Measurements from ENCODE around the gene LOXHD1. TPM values are rescaled to one million over a fixed set of nuclear protein-coding genes. Genes with fewer than 3 reads are reported as not detected.

LOXHD1 gene
- total RNA-seq, 1 experiment from 2014 or later = 25.5 TPM

DNA sequence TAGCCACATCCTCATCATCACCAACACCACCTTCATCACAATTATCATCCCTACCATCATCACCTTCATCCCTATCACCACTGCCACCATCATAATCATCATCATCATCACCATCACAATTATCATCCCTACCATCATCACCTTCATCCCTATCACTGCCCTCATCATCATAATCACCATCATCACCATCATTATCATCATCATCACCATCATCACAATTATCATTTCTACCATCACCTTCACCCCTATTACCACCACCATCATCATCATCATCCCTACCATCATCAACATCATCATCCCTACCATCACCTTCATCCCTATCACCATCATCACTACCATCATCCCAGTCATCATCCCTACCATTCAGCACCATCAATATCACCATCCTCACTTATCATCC is 140.5 kb downstream of the LOXHD1 start:
- Histone ChIP-seq H3K9me3 (ENCODE audit: low read depth, low read length, poor library complexity, severe bottlenecking) (no peaks in the 10 kb centered on the region), H3K27me3 (replicated peaks; ENCODE audit: insufficient read depth, low read depth, low read length, poor library complexity) (no peaks in the 10 kb centered on the region), H3K4me1 (ENCODE audit: insufficient read depth, low read length, poor library complexity, severe bottlenecking) (no peaks in the 10 kb centered on the region), H3K36me3 (ENCODE audit: insufficient read depth, low read length, poor library complexity, severe bottlenecking) (peaks cover 4% of the 10 kb centered on the region), H3K4me3 (ENCODE audit: low read depth, low read length, poor library complexity, severe bottlenecking) (no peak overlapping the region), H3K27ac (ENCODE audit: low read depth, low read length, poor library complexity, severe bottlenecking) (no peak overlapping the region)
- no peak for DNase-seq (ENCODE audit: low spot score)
- intact Hi-C loops (cut with micrococcal nuclease; ENCODE audit: unreplicated experiment) = no loop called here
- BruUV-seq (replicated peaks) = no TSS peak
- ChIA-PET POLR2A (ENCODE audit: low non-redundant PET) (no interaction called here), CTCF (no interaction called here)
- no peak for TF ChIP-seq EZH2 (IDR thresholded peaks at IDR 0.05; ENCODE audit: borderline replicate concordance, low read depth, low read length, poor library complexity, severe bottlenecking)
- TF ChIP-seq CTCF (conservative IDR thresholded peaks at IDR 0.05; ENCODE audit: low read depth, low read length) = no peak

GRCh38 chr18:46510386-46510785 is 146.6 kb downstream of the LOXHD1 start:
- intact Hi-C loops (cut with micrococcal nuclease; ENCODE audit: unreplicated experiment) = no loop called here
- TF ChIP-seq CTCF (conservative IDR thresholded peaks at IDR 0.05; ENCODE audit: low read depth, low read length) (no peak), EZH2 (IDR thresholded peaks at IDR 0.05; ENCODE audit: borderline replicate concordance, low read depth, low read length, poor library complexity, severe bottlenecking) (no peak)
- ChIA-PET POLR2A (ENCODE audit: low non-redundant PET) (no interaction called here), CTCF (no interaction called here)
- no TSS peak for BruUV-seq (replicated peaks)
- Histone ChIP-seq H3K4me3 (ENCODE audit: low read depth, low read length, poor library complexity, severe bottlenecking) (no peak overlapping the region), H3K27me3 (replicated peaks; ENCODE audit: insufficient read depth, low read depth, low read length, poor library complexity) (no peaks in the 10 kb centered on the region), H3K9me3 (ENCODE audit: low read depth, low read length, poor library complexity, severe bottlenecking) (no peaks in the 10 kb centered on the region), H3K36me3 (ENCODE audit: insufficient read depth, low read length, poor library complexity, severe bottlenecking) (peaks cover 10% of the 10 kb centered on the region), H3K27ac (ENCODE audit: low read depth, low read length, poor library complexity, severe bottlenecking) (no peak overlapping the region), H3K4me1 (ENCODE audit: insufficient read depth, low read length, poor library complexity, severe bottlenecking) (no peaks in the 10 kb centered on the region)
- DNase-seq (ENCODE audit: low spot score) = no peak

DNA sequence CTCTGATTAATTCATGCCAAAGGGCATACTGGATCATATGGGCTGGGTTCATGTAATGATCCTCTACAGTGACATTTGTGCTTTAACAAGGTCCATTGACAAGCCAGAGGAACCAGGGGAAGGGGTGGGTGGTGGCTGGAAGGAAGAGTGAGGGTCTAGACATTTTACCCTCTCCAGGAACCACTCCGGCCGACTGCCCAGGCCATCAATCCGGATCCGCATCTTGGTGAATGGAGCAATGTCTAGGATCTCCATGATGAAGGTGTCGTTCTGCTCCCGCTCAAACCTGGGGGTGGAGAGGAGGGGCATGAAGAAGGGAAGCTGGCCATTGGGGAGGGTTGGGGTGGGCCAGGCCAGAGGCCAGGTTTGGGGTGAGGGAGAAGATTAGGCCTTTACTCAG is 147.5 kb downstream of the LOXHD1 start:
- TF ChIP-seq CTCF (conservative IDR thresholded peaks at IDR 0.05; ENCODE audit: low read depth, low read length) (no peak), EZH2 (IDR thresholded peaks at IDR 0.05; ENCODE audit: borderline replicate concordance, low read depth, low read length, poor library complexity, severe bottlenecking) (no peak)
- CTCF ChIA-PET = no interaction called here
- intact Hi-C loops (cut with micrococcal nuclease; ENCODE audit: unreplicated experiment) = no loop called here

More for the DNA sequence above, 147.5 kb downstream of the LOXHD1 start:
- H3K9me3 ChIP-seq (ENCODE audit: low read depth, low read length, poor library complexity, severe bottlenecking) = no peaks in the 10 kb centered on the region
- H3K27me3 ChIP-seq (replicated peaks; ENCODE audit: insufficient read depth, low read depth, low read length, poor library complexity) = no peaks in the 10 kb centered on the region
- H3K4me1 ChIP-seq (ENCODE audit: insufficient read depth, low read length, poor library complexity, severe bottlenecking) = no peaks in the 10 kb centered on the region
- POLR2A ChIA-PET (ENCODE audit: low non-redundant PET) = no interaction called here
- no peak overlapping the region for H3K27ac ChIP-seq (ENCODE audit: low read depth, low read length, poor library complexity, severe bottlenecking)
- H3K36me3 ChIP-seq (ENCODE audit: insufficient read depth, low read length, poor library complexity, severe bottlenecking) = peaks cover 10% of the 10 kb centered on the region
- no peak for DNase-seq (ENCODE audit: low spot score)
- H3K4me3 ChIP-seq (ENCODE audit: low read depth, low read length, poor library complexity, severe bottlenecking) = no peak overlapping the region
- BruUV-seq (replicated peaks) = no TSS peak
